Breast epithelium (tissue), 3 donors: ENCODE measurements around the gene GNAZ.

Experiments used
- CTCF ChIP-seq, 3 donors: fragments of 450-650 bp; IDR thresholded peaks; one replicate each; pipeline ENCODE4 v1.5.1; 2016 to 2017; ENCODE audit warnings: antibody characterized with exemption in 3 of 3, mild to moderate bottlenecking in 3 of 3, moderate library complexity in 3 of 3
- POLR2A ChIP-seq: fragments of 450-650 bp; IDR thresholded peaks from one replicate; pipeline ENCODE4 v1.6.1; 2016; ENCODE audit warnings: antibody characterized with exemption, mild to moderate bottlenecking, moderate library complexity

- TF ChIP-seq POLR2A (no peak), CTCF (IDR thresholded peaks at IDR 0.05) (no peak)
Measured at GRCh38 chr22:23137468-23137867, 67.1 kb downstream of the GNAZ start.
